NCI-H187 treated with DMSO at 0.1 percent for 48 hours (cell line): ENCODE measurements around the gene DOCK1.

Source experiments
- DNase-seq: peaks from one replicate; lab custom pipeline; 2025; lab: John Stamatoyannopoulos, UW

DOCK1 gene

DNA sequence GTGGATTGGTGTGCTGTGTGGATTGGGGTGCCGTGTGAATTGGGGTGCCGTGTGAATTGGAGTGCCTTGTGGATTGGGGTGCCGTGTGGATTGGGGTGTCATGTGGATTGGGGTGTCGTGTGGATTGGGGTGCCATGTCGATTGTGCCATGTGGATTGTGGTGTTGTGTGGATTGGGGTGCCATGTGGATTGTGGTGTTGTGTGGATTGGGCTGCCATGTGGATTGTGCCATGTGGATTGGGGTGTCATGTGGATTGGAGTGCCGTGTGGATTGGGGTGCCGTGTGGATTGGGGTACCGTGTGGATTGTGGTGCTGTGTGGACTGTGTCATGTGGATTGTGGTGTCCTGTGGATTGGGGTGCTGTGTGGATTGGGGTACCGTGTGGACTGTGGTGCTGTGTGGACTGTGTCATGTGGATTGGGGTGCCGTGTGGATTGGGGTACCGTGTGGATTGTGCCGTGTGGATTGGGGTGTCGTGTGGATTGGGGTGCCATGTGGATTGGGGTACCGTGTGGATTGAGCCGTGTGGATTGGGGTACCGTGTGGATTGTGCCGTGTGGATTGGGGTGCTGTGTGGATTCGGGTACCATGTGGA lies 523.3 kb downstream of the DOCK1 start:
- no peak for DNase-seq

DNA sequence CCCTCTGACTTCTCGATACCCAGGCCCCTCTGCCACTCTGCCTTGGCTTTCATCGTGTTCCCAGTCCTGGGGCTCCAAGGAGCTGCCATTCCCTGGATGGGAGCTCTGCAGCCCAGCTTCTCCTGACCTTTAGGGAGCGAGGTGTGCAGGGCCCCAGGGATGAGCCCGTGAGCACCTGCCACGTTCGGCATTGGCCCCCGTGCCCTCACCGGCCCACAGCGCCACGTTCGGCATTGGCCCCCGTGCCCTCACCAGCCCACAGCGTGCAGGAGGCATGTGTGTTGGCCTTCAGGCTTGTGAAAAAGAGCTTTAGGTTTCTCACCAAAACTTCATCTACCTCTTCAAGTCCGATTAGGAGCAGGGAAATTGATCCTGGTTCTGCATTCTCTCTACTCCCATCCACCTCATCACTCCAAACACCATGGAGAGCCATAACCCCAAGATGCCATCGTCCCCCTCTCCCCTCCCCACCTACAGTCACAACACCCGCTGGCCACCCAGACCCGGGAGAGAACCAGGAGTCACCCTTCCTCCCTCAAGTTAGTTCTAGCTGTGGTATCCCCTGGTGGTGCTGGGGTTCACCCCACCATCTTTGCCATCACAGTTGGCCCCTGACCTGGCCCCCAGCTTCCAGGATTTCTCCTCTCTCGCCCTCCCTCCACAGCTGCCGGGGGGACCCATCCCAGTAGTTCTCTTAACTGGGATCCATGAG lies 524.5 kb downstream of the DOCK1 start:
- no peak for DNase-seq

DNA sequence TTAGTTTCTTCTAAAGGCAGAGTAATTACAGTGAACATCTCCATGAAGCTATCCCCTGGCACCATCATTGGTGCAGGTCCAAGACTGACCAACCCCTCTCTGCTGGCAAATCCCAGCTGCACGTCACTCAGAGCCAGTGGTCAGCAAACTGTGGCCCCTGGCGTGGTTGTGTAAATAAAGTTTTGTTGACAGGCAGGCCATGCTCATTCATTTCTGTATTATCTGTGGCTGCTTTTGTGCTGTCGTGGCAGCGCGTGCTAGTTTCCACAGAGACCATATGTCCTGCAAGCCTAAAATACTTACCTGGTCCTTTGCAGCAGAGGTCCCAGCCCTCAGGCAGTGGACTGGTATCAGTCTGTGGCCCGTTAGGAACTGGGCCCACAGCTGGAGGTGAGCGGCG lies 526.3 kb downstream of the DOCK1 start:
- no peak for DNase-seq

DNA sequence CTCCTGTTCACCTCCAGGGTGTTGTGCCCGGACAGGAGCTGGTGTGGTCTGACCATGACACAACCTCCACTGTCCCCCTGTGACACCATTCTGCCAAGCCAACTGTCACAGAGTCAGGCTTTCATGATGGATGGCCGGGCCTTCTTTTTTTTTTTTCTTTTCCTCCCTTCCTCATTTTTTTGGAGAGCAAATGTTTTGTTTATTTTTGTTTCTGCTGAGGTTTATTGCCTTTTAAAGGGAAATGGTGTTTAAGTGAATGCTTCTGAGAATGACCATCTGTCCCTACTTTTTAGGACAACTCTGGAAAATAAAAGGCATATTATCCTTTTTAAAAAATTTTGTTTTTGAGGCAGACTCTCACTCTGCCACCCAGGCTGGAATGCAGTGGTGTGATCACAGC lies 528.8 kb downstream of the DOCK1 start:
- no peak for DNase-seq

DNA sequence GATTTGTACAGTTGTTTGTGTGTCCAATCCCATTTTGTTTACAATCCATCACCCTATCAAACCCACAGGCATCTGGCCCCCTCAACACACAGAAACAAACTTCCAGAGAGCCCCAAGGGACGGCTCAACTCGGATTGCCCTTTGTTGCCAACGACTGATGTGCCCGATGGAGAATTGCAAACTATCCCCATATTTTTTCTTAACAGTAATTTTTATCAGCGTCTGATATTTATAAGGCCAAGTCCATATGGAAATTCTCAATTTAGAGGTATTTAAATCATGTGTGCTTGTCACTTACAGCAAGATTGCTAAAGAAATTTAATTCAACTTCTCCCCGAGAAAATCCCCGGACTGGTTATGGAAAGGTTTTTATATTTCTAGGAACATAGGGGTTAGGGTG lies 530.0 kb downstream of the DOCK1 start:
- DNase-seq: no peak

DNA sequence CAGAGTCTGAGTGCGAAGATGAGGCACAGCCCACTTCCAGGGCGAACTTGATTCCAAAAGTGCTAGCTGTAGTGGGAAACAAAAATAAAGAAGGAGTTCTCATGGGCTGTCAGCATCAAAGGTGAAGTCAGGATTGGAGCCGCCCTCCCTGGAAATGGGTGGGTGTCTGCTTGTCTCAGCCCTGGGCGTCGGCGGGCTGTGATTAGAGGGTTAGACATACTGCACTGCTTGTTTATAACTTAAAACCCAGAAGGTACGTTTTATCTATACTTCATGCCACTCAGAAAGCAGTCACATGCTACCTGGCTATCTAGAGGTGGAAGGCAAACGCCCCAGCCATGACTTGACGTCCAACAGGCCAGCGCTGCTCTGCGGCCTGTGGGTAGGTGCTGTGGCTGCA lies 535.1 kb downstream of the DOCK1 start:
- no peak for DNase-seq

DNA sequence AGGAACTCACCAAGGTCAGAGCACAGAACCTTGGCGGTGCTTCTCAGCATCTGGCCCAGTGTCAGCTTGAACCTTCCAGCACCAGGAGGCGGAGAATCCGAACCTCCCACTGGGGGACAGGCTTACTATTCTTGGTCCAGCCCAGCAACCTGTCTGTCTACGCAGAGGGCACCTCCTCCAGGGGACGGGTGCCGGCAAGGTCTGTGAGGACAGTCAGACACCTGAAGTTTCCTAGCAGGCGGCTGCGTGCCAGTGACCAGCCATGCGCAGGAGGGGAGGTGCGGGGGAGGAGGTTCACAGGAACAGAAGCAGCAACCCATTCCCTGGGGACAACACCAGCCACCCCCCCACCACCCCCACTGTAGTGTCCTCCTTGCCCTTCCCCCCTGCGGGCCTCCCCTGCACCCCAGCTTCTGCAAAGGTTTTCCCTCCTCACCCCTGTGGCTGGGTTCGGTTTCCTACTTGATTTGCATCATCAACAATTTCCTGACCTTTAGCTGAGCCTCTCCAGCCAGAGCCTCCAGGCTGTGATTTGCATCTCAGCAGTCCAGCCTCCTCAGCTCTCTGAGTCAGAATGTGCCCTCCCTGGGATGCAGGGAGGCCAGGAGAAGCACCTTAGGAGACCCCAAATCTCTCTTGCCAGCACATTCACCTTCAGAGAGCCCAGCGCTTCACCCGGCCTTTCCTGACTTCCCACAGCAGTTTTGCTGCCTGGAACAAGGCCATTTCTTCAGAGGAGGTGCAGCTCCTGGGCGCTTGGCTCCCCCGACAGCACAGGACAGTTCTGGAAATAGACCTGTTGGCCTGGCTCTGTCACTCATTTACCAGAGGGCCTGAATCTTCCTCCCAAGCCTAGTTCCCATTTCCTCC lies 536.4 kb downstream of the DOCK1 start:
- DNase-seq: no peak

DNA sequence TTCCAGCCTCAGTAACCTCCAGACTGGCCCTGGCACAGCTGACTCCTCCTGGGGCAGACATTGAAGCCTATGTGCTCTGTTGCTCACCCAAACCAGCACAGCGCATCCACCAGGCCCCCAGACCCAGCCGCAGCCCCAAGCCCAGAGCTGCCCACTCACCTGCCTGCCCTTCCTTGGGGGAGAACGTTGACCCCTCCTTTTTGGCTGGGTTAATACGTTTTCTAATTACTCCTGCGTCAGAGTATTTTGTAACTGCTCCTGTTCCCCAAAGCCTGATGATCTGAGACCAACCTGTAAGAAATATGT lies 536.9 kb downstream of the DOCK1 start:
- DNase-seq: no peak

DNA sequence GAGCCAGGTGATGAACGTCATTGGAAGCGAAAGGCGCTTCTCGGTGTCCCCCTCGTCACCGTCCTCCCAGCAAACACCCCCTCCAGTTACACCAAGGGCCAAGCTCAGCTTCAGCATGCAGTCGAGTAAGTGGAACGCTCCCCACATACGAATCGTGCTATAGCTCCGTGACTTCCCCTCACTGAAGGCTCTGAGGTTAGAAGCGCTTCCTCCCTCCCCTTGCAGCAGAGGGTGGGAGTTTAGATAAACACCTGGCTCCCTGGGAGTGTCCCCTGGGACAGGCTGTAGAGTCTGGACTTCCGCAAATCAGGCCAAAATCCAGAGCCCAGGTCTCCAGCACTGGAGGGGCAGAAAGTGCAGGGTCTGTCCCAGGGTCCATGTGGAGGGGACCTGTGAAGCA lies 538.9 kb downstream of the DOCK1 start:
- DNase-seq: no peak

DNA sequence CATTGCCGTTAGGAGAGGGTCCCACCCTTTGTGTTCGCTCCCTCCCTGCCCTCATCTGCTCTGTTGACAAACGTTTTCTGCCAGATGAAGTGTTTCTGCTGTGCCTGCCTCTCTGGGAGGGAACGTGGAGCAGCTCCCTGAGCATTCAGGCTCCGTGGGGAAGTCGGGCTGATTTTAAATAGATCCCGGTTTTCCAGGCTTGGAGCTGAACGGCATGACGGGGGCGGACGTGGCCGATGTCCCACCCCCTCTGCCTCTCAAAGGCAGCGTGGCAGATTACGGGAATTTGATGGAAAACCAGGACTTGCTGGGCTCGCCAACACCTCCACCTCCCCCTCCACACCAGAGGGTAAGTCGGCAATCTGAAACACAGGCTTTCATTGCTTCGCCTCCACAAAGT lies 542.0 kb downstream of the DOCK1 start:
- DNase-seq: no peak

DNA sequence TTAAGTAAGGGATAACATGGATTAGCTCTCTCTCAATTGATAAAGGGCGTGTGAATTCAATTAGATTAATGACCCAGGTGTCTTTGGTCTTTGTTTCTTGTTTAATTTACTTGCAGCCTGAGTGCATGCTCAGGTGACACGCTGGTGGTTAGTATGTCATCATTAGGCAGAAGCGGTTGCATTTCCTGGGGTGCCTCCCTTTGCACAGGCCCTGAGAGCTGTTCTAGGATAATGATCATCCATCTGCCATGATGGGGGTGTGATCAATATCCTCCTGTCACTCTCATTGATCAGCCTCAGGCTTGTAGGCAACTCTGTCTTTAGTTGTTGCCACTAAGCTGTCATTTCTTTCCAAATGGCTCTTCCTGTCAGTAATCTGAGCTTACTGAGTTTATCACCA lies 544.3 kb downstream of the DOCK1 start:
- no peak for DNase-seq

DNA sequence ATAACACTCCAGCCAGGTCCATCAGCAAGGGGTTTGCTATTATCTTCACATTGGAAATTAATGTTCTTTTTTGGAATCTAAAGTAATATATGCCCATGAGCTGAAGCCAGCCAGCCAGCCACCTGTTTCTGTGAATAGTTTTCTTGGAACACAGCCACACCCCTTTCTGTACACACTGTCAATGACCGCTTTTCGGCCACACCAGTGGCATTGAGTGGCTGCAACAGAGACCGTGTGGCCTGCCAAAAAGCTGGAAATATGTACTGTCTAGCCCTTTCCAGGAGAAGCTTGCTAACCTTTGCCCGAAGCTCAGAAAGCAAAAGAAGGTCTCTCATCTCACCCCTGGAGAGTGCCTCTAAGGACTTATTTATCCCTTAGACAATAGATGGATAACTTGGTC lies 545.4 kb downstream of the DOCK1 start:
- no peak for DNase-seq

DNA sequence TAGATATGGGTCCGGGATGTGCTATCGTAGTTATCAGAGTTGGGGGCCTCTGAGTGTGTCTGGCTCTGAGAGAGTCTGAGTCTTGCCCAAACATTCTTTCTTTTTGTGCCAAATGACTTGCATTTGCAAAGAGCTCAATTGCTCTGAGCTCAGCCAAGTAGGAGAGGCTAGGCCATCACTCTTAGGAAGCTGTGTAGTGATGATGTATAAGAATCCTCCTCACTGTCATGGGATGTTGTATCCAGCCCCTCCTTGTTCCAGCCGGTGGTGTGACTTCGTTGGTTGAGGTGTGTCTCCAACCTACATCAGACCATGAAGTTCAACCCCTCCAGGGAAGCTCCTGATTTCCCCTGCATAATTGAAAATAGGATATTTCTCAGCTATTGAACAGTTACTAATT lies 546.4 kb downstream of the DOCK1 start:
- no peak for DNase-seq

DNA sequence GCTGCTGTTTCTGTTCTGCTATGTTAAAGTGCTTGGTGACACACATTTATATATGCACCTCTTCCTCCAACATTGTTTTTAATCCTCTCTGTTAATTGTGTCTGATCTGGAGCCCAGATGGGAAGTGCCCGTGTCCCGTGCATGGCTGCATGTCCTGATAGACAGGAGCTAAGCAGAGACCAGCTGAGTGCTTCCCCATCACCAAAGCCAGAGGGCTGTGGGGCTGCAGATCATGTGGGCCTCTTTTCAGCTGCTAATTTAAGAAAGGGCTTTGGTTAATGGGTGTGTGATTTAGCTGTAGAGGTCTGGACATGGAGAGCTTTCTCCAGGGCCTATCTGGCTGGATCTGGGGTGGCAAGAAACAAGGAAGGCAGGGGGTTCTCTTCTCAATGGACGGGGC lies 547.3 kb downstream of the DOCK1 start:
- no peak for DNase-seq

DNA sequence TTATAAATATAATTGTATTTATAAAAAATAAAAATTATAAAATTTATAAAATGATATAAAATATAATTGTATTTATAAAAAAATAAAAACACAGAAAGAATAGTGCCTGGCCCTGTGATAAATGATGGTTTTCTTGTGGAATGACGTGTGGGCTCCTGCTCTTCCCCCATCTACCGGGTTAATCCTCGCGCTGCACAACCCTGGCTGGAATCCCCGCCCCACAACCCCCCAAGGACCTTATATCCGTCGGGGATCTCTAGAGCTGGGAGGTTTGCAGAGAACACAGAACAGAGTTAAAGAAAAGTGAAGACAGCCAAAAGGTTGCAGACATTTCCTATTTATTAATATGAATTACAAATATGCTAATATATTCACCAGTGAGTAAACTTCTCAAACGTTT lies 548.5 kb downstream of the DOCK1 start:
- no peak for DNase-seq

DNA sequence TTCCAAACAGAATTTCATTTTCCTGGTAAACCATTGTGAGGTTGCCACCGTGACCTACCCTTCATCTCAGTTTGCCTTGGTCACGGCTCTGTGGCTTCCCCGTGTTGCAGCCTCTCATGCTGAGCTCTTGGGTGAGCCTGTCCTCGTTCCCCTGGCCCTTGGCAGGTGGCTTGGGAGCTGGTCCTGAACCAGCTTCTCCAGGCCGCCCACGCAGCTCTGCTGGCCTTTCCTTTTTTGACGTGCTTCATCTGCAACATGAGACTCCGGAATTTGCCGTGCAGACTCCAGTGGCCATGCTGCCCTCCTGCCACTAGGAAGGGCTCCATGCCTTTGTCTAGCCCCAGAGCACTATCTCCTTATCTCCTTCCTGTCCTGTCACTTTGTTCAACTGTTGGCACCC lies 550.9 kb downstream of the DOCK1 start:
- DNase-seq: no peak

DNA sequence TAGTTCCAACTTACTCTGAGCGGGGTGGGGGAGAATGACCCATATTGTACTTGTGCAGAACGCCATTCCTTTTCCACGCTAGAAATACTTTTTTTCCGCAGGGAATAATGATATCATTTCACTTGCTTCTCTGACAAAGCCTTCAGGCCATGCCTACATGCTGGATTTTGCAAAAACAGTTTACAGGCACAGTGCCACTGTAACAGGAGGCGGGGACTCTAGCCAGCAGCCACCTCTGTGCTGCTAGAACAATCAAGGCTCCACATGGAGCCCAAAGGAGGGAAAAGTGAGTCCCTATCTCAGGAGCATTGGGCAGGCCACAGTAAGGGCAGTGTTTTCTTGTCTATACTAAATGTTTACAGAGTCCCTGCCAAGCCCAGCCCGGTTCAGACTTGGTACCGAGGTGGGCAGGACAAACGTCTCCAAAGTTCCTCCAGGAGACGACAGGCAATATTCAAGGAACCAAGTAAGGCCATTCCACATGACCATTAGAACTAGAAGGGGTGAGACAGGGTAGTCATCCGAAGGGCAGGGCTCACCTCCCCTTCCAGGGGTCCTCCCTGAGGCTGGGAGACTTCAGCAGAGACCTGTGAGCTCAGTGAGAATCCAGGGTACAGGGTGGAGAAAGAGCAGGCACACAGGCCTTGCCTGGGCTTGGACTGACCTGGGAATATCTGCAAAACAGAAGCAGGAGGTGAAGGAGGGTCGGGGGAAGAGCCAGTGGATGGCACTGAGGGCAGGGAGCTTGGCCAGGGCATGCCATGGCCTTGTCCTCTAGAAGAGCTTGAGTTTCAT lies 553.0 kb downstream of the DOCK1 start:
- no peak for DNase-seq

DNA sequence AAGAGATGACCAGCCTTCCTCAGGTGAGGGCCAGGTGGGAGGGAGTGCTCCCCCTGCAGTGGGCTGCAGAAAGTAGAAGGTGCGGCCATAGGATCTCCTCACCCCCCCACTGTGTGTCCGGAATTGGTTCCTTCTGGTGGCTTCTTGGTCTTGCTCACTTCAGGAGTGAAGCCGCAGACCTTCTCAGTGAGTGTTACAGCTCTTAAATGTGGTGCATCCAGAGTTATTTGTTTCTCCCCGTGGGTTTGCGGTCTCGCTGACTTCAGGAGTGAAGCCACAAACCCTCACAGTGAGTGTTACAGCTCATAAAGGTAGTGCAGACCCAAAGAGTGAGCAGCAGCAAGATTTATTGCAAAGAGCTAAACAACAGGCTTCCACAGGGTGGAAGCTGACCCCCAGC lies 553.6 kb downstream of the DOCK1 start:
- no peak for DNase-seq

DNA sequence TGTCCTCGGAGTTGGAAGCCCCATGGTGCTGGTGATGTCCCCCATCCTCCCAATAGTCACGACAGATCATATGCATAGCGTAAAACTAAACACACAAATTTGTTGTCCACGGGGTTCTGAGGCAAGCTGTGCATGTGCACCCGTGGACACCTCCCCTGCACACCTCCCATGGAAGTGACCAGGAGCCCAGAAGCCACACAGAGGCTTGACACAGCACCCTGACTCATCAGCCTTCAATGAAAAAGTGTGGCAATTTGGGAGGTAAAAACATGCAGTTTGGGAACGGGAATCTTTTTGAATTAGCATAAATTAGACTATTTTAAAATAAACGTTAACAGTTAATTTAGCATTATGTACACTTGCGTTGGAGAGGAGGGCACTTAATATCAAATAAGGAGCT lies 554.7 kb downstream of the DOCK1 start:
- DNase-seq: no peak

DNA sequence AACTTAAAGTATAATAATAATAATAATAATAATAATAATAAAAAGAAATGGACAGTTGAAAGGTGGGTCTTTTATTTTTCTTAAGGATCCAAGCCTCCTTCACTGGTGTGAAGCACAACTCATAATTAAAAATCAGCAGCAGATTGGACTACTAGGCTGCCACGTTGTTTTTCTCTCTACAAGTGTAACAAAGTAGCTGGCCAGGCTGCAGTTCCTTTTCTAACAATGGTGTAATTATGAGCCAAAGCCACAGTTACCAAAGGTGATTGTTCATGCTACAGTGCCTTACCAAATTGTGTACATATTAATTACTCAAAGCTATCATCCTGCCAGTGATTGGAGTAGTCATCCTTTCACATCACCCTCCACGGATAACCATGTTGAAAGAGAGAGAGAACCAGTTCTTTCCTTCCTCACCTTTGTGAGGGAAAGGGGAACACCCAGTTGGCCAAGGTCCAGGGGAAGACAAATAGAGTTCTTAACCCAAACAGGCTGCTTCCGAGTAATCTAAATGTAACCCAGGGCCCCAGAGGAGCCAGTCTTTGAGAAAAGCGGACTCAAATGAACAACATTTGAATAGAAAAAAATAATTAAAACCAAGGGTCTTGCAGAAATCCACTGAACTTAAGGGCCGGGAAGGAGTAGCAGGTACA lies 557.5 kb downstream of the DOCK1 start:
- DNase-seq: no peak

DNA sequence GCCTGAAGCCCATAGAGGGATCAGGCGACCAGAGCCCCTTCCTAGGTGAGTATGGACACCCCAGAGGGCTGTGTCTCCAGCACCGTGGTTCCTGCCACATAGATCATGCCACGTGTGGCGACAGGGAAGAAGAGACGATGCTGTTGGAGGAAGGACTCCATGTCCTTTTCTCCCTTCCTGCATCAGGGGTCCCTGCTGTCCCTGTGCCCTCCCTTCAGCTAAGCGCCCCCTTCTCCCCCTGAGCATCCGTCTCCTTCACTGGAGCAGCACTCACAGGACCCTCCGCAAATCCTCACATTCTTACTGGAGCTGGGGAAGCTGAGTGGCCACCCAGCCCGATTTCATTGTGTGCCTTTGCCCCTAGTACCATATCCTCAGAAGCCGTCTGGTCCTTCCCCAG lies 558.3 kb downstream of the DOCK1 start:
- DNase-seq: no peak

DNA sequence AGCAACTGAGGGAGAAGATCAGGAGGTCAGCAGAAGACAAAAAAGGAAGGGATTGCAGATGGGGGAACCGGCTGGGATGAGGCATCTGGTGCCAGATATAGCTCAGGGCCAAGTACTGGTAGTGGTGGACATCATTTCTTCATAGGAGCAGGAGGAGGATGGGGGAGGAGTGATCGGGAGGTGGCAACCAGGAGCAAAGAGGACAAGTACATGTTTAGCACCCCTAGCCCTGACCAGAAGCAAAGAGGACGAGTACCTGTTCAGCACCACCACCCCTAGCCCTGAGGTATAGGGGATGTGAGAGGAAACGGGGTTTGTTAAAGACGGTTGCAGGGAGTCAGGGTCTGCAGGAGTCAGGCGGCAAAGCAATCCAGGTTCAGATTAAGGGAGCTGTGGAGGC lies 559.3 kb downstream of the DOCK1 start:
- DNase-seq: no peak
